Thoracic aorta (tissue), 2 donors: Measurements from ENCODE around the gene DLGAP1. TPM values are rescaled to one million over a fixed set of nuclear protein-coding genes. Genes with fewer than 3 reads are reported as not detected.

Experiments used
- ATAC-seq: fragments of 150-250 bp; one replicate; pipeline ENCODE4 v1.8.0; 2017; ENCODE audit warnings: low read depth; ENCODE audit not compliant: insufficient number of reproducible peaks, low FRiP score
- DNase-seq: peaks from one replicate; pipeline ENCODE4 v3.0.0-alpha.2; 2020; ENCODE audit warnings: low spot score
- H3K27ac ChIP-seq, 2 donors: fragments of 200-600 bp; sonication (generic); 1 replicate in 1 of 2; 2 replicates in 1 of 2; pipeline ENCODE4 v1.5.1; 2016; ENCODE audit warnings: mild to moderate bottlenecking in 2 of 2, moderate library complexity in 2 of 2
- H3K27me3 ChIP-seq: fragments of 200-600 bp; sonication (generic); replicated peaks from 2 replicates; pipeline ENCODE4 v1.6.0; 2016; ENCODE audit warnings: mild to moderate bottlenecking; ENCODE audit not compliant: insufficient read depth
- H3K36me3 ChIP-seq: fragments of 200-600 bp; sonication (generic); one replicate; pipeline ENCODE4 v1.5.1; 2016
- H3K4me1 ChIP-seq, 2 donors: fragments of 200-600 bp; sonication (generic); 1 replicate in 1 of 2; 2 replicates in 1 of 2; pipeline versions ENCODE4 v1.5.1 to v1.6.0; 2016; ENCODE audit warnings: low read depth in 2 of 2, mild to moderate bottlenecking in 1 of 2; ENCODE audit not compliant: control insufficient read depth in 1 of 2
- H3K4me3 ChIP-seq: fragments of 200-600 bp; sonication (generic); 2 replicates; pipeline ENCODE4 v1.5.1; 2016; ENCODE audit warnings: mild to moderate bottlenecking
- H3K9me3 ChIP-seq: fragments of 200-600 bp; sonication (generic); 2 replicates; pipeline ENCODE4 v1.5.1; 2016
- CTCF ChIP-seq: fragments of 200-600 bp; sonication (generic); IDR thresholded peaks from one replicate; pipeline ENCODE4 v1.5.1; 2019; ENCODE audit warnings: antibody characterized with exemption
- total RNA-seq, 2 donors: library from RNA; depleted of rRNA; stranded (reverse); fragments of >200 nt; gene quantifications; one replicate each; pipeline versions ENCODE4 v1.1.0 to v1.2.3, GENCODE V29; 2016

DLGAP1 gene
- total RNA-seq, 2 donors from 2014 or later, result 7.3 to 19.0 TPM

GRCh38 chr18:3666526-3667254 is 788.4 kb downstream of the DLGAP1 start:
- Histone ChIP-seq H3K4me3 (no peak overlapping the region), H3K4me1 (peaks cover 0 to 5% of the 10 kb centered on the region in 2 donors), H3K36me3 (no peaks in the 10 kb centered on the region), H3K27ac (no peak overlapping the region), H3K9me3 (no peaks in the 10 kb centered on the region), H3K27me3 (no peaks in the 10 kb centered on the region)
- no peak for TF ChIP-seq CTCF
- DNase-seq (no peak), ATAC-seq (no peak)

GRCh38 chr18:3665780-3666525 is 789.2 kb downstream of the DLGAP1 start:
- Histone ChIP-seq H3K4me3 (peak overlapping the region; percentile 50), H3K4me1 (peaks cover 0 to 5% of the 10 kb centered on the region in 2 donors), H3K27me3 (no peaks in the 10 kb centered on the region), H3K36me3 (no peaks in the 10 kb centered on the region), H3K9me3 (no peaks in the 10 kb centered on the region), H3K27ac (peak overlapping the region; percentile 7 to 23)
- ATAC-seq (peak; percentile 56), DNase-seq (peak; percentile 20)
- TF ChIP-seq CTCF, result peak; percentile 93

DNA sequence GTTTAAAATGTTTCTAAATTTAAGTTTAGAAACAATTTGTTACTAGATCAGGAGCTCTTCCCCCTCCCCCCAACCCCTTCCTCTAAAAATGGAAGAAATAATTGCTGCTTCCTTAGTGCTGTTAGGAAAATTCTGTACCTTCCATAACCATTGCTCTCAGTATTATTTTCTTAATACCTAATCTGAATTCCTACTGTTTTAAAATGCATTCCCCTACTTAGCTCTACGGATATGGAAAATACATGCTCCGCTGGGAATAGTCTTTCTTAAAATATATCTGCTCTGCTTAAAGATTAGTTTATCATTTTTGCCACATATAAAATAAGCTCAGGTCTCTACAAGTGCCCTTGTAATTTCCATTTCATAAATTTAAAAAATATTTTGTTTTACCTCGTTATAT is 789.9 kb downstream of the DLGAP1 start:
- no peak for DNase-seq
- Histone ChIP-seq H3K9me3 (no peaks in the 10 kb centered on the region), H3K27me3 (no peaks in the 10 kb centered on the region), H3K27ac (no peak overlapping the region), H3K4me3 (no peak overlapping the region), H3K4me1 (peaks cover 0 to 5% of the 10 kb centered on the region in 2 donors), H3K36me3 (no peaks in the 10 kb centered on the region)
- TF ChIP-seq CTCF, result no peak
- ATAC-seq, result no peak

DNA sequence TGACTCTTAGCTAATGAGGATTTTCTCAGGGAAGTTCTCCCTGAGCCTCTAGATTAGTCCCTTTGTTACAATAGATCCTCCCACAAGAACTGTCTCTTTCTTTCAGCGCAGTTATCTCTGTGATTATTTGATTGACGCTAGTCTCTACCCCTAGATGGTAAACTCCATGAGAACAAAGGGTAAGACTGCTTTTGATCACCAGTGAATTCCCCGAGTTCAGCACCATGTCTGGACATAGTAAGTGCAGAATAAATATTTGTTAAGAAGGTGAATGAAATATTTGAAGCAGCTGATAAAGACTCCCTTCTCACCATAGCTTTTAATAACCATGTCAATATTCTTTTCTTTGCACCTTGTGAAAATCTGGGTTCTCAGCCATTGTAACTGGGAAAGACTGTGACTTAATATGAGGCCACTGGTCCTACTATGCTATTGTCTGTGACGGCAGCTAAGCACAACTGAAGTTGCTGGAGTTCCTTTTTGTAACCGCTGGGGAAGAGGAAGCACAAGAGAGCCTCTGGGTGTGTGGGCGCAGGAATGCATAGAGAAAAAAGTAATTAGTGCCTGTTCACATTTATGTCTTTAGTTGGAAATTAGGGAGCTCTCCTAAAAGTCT is 790.4 kb downstream of the DLGAP1 start:
- H3K27me3 ChIP-seq, result no peaks in the 10 kb centered on the region
- no peak for DNase-seq
- peaks cover 0 to 5% of the 10 kb centered on the region in 2 donors for H3K4me1 ChIP-seq
- H3K9me3 ChIP-seq, result no peaks in the 10 kb centered on the region
- no peak for ATAC-seq
- H3K27ac ChIP-seq, result no peak overlapping the region
- H3K36me3 ChIP-seq, result no peaks in the 10 kb centered on the region
- no peak for TF ChIP-seq CTCF
- H3K4me3 ChIP-seq, result no peak overlapping the region

DNA sequence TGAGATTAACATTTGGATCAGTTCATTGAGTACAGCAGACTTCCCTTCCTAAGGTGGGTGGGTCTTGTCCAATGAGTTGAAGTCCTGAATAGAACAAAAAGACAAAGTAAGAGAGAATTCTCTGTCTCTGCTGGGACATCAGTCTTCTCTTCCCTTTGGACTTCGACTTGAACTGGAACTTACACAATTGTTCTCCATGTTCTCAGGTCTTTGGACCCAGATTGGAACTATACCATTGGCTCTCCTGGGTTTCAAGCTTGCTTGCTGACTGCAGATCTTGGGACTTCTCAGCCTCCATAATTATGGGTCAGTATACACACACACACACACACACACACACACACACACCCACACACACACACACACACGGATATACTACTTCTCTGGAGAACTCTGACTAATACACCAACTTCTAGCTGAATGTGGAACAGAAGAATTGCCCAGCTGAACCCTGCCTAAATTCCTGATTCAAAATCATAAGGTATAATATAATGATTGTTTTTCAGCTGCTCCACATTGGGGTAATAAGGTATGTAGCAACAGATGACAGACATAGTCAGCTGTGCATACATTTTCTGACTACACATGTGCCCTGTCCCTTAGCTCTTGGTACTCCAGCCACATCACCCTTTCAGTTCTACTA is 791.1 kb downstream of the DLGAP1 start:
- H3K4me3 ChIP-seq, result no peak overlapping the region
- DNase-seq (no peak), ATAC-seq (no peak)
- no peaks in the 10 kb centered on the region for H3K9me3 ChIP-seq
- H3K4me1 ChIP-seq, result peaks cover 0 to 5% of the 10 kb centered on the region in 2 donors
- H3K27ac ChIP-seq, result no peak overlapping the region
- no peaks in the 10 kb centered on the region for H3K36me3 ChIP-seq
- TF ChIP-seq CTCF, result no peak
- H3K27me3 ChIP-seq, result no peaks in the 10 kb centered on the region
